NCI-H1436 (cell line): ENCODE data around the gene TPR.

Experiments
- DNase-seq: peaks from one replicate; lab custom pipeline; 2025; lab: John Stamatoyannopoulos, UW

The TPR gene

GRCh38 chr1:186289943-186290545, 85.0 kb downstream of the TPR start:
- DNase-seq, result no peak

- no peak for DNase-seq
Measured at GRCh38 chr1:186286615-186287315, 88.3 kb downstream of the TPR start.

GRCh38 chr1:186283374-186283773, 91.7 kb downstream of the TPR start:
- DNase-seq, result no peak

- no peak for DNase-seq
Measured at GRCh38 chr1:186282466-186282865, 92.6 kb downstream of the TPR start.

DNA sequence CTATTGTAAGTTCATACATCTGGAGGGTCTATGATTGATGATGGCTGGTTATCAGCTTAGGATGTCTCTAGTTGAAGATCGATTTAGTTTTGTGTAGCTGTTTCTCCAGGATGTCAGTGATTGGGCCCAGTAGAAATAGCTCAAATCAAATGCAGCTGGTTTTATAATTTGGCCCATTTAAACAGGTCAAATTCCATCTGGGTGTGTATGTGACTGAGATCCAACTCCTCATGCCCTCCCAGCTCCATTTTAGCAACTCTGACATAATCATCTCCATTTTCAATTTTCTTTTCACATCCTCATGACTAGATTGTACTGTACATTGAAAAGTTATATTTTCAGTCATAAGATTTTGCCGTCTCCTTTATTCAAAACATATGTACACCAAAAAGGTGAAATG, 99.2 kb downstream of the TPR start:
- DNase-seq, result no peak

GRCh38 chr1:186272486-186272885, 102.6 kb downstream of the TPR start:
- DNase-seq, result no peak

- DNase-seq, result no peak
Measured at GRCh38 chr1:186271032-186271431, 104.0 kb downstream of the TPR start.
